K562 (cell line): Measurements from ENCODE around the gene NDUFB8. TPM values are rescaled to one million over a fixed set of nuclear protein-coding genes. Genes with fewer than 3 reads are reported as not detected.

Experiments used
- AFF4 ChIP-seq: sonication (generic); formaldehyde crosslinking; IDR thresholded peaks from 2 replicates; pipeline ENCODE4 v1.8.0; 2023; ENCODE audit warnings: mild to moderate bottlenecking, missing genetic modification reagents
- HDGF ChIP-seq: fragments of 450-650 bp; IDR thresholded peaks from 2 replicates; pipeline ENCODE4 v1.6.1; 2016
- RFX7 ChIP-seq: fragments of 250-450 bp; sonication (Bioruptor Pico); IDR thresholded peaks from 2 replicates; pipeline ENCODE4 v1.5.1; 2021; ENCODE audit warnings: mild to moderate bottlenecking
- RNF219 ChIP-seq: fragments of 250-450 bp; sonication (Bioruptor Pico); IDR thresholded peaks from 2 replicates; pipeline ENCODE4 v1.5.0; 2022; ENCODE audit warnings: mild to moderate bottlenecking
- ZNF318 ChIP-seq, 2 experiments: fragments of 450-650 bp; IDR thresholded peaks; 2 replicates each; pipeline ENCODE4 v1.6.1; 2016; ENCODE audit warnings: mild to moderate bottlenecking in 2 of 2, borderline replicate concordance in 1 of 2, low read depth in 1 of 2, moderate library complexity in 1 of 2
- polyA plus RNA-seq, 8 experiments: library from polyadenylated mRNA; depleted of rRNA in 4 of 8; stranded (reverse) in 5 of 8; unstranded in 3 of 8; fragments of >200 nt; fragmentation: Nextera tagmentation in 2 of 8; fragmentation: Illumina TruSeq in 1 of 8; extraction: Ambion mirVana in 2 of 8; extraction: Trizol in 1 of 8; gene quantifications; 2 replicates each; pipeline versions ENCODE4 v1.2.1 to v1.2.3, GENCODE V29; 2011 to 2014; ENCODE audit warnings: inconsistent platforms in 1 of 8, missing spikeins in 1 of 8
- total RNA-seq, 7 experiments: library from RNA; depleted of rRNA in 6 of 7; stranded (reverse); fragments of >200 nt in 6 of 7; fragmentation: Illumina TruSeq in 2 of 7; extraction: Trizol in 2 of 7; gene quantifications; 2 replicates each; pipeline versions ENCODE4 v1.2.1 to v1.2.3, GENCODE V29; 2011 to 2021; ENCODE audit warnings: low replicate concordance in 1 of 7

NDUFB8 gene
- total and polyA plus RNA-seq, 9 of the 15 experiments (the other 6 are each of a cell fraction or from before 2014, with no cell fraction given), result 131 to 360 (median 199) TPM

- no peak for TF ChIP-seq ZNF318 (IDR thresholded peaks at IDR 0.05; ENCODE audit: borderline replicate concordance in 1 of 2, low read depth in 1 of 2)
- TF ChIP-seq HDGF, result no peak
- no peak for TF ChIP-seq RFX7 (CRISPR knock-in tag)
- no peak for TF ChIP-seq RNF219 (CRISPR knock-in tag)
- TF ChIP-seq AFF4, result no peak
Measured at GRCh38 chr10:100560248-100560647, 30.6 kb upstream of the NDUFB8 start (continued).
